Activated CD4-positive, alpha-beta memory T cell treated with anti-CD3 and anti-CD28 coated beads for 36 hours (primary cell): ENCODE data around the gene LMOD1. TPM values are rescaled to one million over a fixed set of nuclear protein-coding genes. Genes with fewer than 3 reads are reported as not detected.
"Not testable (repeated sequence)": the region's sequence is repeated elsewhere in the genome, so short reads cannot be mapped to it uniquely, and the experiment has no call there.

Source experiments
- CTCF ChIA-PET: fragments of 350-600 bp; sonication (Branson Sonifier 250); formaldehyde crosslinking; loops from one replicate; lab custom pipeline; 2021; ENCODE audit warnings: antibody characterized with exemption, inconsistent platforms; lab: Charles Lee
- POLR2A ChIA-PET: fragments of 350-600 bp; sonication (Branson Sonifier 250); formaldehyde crosslinking; loops from one replicate; lab custom pipeline; 2021; ENCODE audit warnings: antibody characterized with exemption; lab: Charles Lee
- DNase-seq: peaks from one replicate; pipeline ENCODE4 v3.0.0-alpha.2; 2020
- H3K27ac Mint-ChIP-seq: one replicate; pipeline ENCODE4 v1.8.0; 2021; ENCODE audit warnings: mixed read lengths
- H3K27me3 Mint-ChIP-seq: one replicate; pipeline ENCODE4 v1.8.0; 2021; ENCODE audit warnings: mixed read lengths
- H3K36me3 Mint-ChIP-seq: one replicate; pipeline ENCODE4 v1.8.0; 2021; ENCODE audit warnings: mixed read lengths
- H3K4me1 Mint-ChIP-seq: one replicate; pipeline ENCODE4 v1.8.0; 2021; ENCODE audit warnings: low read depth, mixed read lengths
- H3K4me3 Mint-ChIP-seq: one replicate; pipeline ENCODE4 v1.8.0; 2021; ENCODE audit warnings: mild to moderate bottlenecking, mixed read lengths
- H3K9me3 Mint-ChIP-seq: one replicate; pipeline ENCODE4 v1.8.0; 2021; ENCODE audit warnings: mixed read lengths
- intact Hi-C: fragments of 100-400 bp; cut with micrococcal nuclease; formaldehyde crosslinking; loops from one replicate; pipeline ENCODE4 v1.15.1; 2023
- total RNA-seq, 2 experiments: library from RNA; stranded (reverse); gene quantifications; one replicate each; pipeline ENCODE4 v1.2.3, GENCODE V29; 2021

The LMOD1 gene
- total RNA-seq, 2 experiments from 2014 or later, result not detected

GRCh38 chr1:201911826-201912571, 34.3 kb downstream of the LMOD1 start:
- intact Hi-C loops, result no loop called here
- Mint-ChIP-seq H3K9me3 (no peaks in the 10 kb centered on the region), H3K36me3 (no peaks in the 10 kb centered on the region), H3K4me1 (peaks cover 2% of the 10 kb centered on the region), H3K27ac (no peak overlapping the region), H3K27me3 (peaks cover 14% of the 10 kb centered on the region), H3K4me3 (no peak overlapping the region)
- CTCF ChIA-PET, result interaction anchor here (4.2 kb wide), 1 partner anchor 16 kb away, joined by 19 read pairs; no protein-coding TSS in a partner anchor
- DNase-seq, result no peak
- POLR2A ChIA-PET, result no interaction called here

GRCh38 chr1:201907621-201908020, 38.7 kb downstream of the LMOD1 start:
- ChIA-PET POLR2A (no interaction called here), CTCF (interaction anchor here (1.6 kb wide), 1 partner anchor 11 kb away, joined by 6 read pairs; no protein-coding TSS in a partner anchor)
- H3K27ac Mint-ChIP-seq, result no peak overlapping the region
- intact Hi-C loops, result no loop called here
- no peaks in the 10 kb centered on the region for H3K9me3 Mint-ChIP-seq
- H3K27me3 Mint-ChIP-seq, result peaks cover 2% of the 10 kb centered on the region
- no peak overlapping the region for H3K4me3 Mint-ChIP-seq
- H3K36me3 Mint-ChIP-seq, result no peaks in the 10 kb centered on the region
- no peak for DNase-seq
- H3K4me1 Mint-ChIP-seq, result no peaks in the 10 kb centered on the region

- Mint-ChIP-seq H3K27ac (no peak overlapping the region), H3K4me3 (no peak overlapping the region), H3K36me3 (no peaks in the 10 kb centered on the region), H3K27me3 (peaks cover 2% of the 10 kb centered on the region), H3K4me1 (no peaks in the 10 kb centered on the region), H3K9me3 (no peaks in the 10 kb centered on the region)
- ChIA-PET POLR2A (no interaction called here), CTCF (interaction anchor here (1.1 kb wide), 1 partner anchor 10 kb away, joined by 6 read pairs; no protein-coding TSS in a partner anchor)
- intact Hi-C loops, result no loop called here
- DNase-seq, result no peak
These were observed 40.0 kb downstream of the LMOD1 start for GRCh38 chr1:201906336-201906735.

GRCh38 chr1:201905234-201905890, 41.0 kb downstream of the LMOD1 start:
- peak; percentile 32 for DNase-seq
- intact Hi-C loops, result no loop called here
- ChIA-PET CTCF (interaction anchor here (2.4 kb wide), 1 partner anchor 10 kb away, joined by 15 read pairs; no protein-coding TSS in a partner anchor), POLR2A (no interaction called here)
- Mint-ChIP-seq H3K9me3 (no peaks in the 10 kb centered on the region), H3K4me3 (no peak overlapping the region), H3K27me3 (no peaks in the 10 kb centered on the region), H3K4me1 (no peaks in the 10 kb centered on the region), H3K27ac (no peak overlapping the region), H3K36me3 (no peaks in the 10 kb centered on the region)

- DNase-seq, result no peak
- H3K4me3 Mint-ChIP-seq, result no peak overlapping the region
- no peak overlapping the region for H3K27ac Mint-ChIP-seq
- H3K9me3 Mint-ChIP-seq, result no peaks in the 10 kb centered on the region
- H3K27me3 Mint-ChIP-seq, result no peaks in the 10 kb centered on the region
- CTCF ChIA-PET, result interaction anchor here (2.4 kb wide), 1 partner anchor 9 kb away, joined by 15 read pairs; no protein-coding TSS in a partner anchor
- H3K36me3 Mint-ChIP-seq, result no peaks in the 10 kb centered on the region
- POLR2A ChIA-PET, result no interaction called here
- intact Hi-C loops, result no loop called here
- H3K4me1 Mint-ChIP-seq, result no peaks in the 10 kb centered on the region
These were observed 41.8 kb downstream of the LMOD1 start for GRCh38 chr1:201904579-201904978.

GRCh38 chr1:201903135-201903534, 43.2 kb downstream of the LMOD1 start:
- H3K27me3 Mint-ChIP-seq, result no peaks in the 10 kb centered on the region
- ChIA-PET CTCF (interaction anchor here (0.7 to 2.4 kb wide), 2 partner anchors 7 to 252 kb away, joined by 3 to 15 read pairs; no protein-coding TSS in a partner anchor), POLR2A (no interaction called here)
- no peaks in the 10 kb centered on the region for H3K9me3 Mint-ChIP-seq
- no peak overlapping the region for H3K27ac Mint-ChIP-seq
- H3K4me1 Mint-ChIP-seq, result no peaks in the 10 kb centered on the region
- no peak overlapping the region for H3K4me3 Mint-ChIP-seq
- no peak for DNase-seq
- no peaks in the 10 kb centered on the region for H3K36me3 Mint-ChIP-seq
- intact Hi-C loops, result no loop called here

GRCh38 chr1:201902198-201902597, 44.1 kb downstream of the LMOD1 start:
- CTCF ChIA-PET, result interaction anchor here (0.6 kb wide), 1 partner anchor 9 kb away, joined by 3 read pairs; no protein-coding TSS in a partner anchor
- intact Hi-C loops, result no loop called here
- POLR2A ChIA-PET, result no interaction called here
- Mint-ChIP-seq H3K4me1 (no peaks in the 10 kb centered on the region), H3K27ac (no peak overlapping the region), H3K9me3 (no peaks in the 10 kb centered on the region), H3K27me3 (no peaks in the 10 kb centered on the region), H3K36me3 (no peaks in the 10 kb centered on the region), H3K4me3 (no peak overlapping the region)
- no peak for DNase-seq

- CTCF ChIA-PET, H3K9me3 Mint-ChIP-seq, intact Hi-C loops, H3K4me3 Mint-ChIP-seq, H3K27me3 Mint-ChIP-seq, H3K27ac Mint-ChIP-seq, DNase-seq, H3K36me3 Mint-ChIP-seq, H3K4me1 Mint-ChIP-seq: not testable (repeated sequence)
- POLR2A ChIA-PET, result interaction anchor here (1.2 kb wide), 1 partner anchor 17 kb away, joined by 4 read pairs; no protein-coding TSS in a partner anchor
These were observed 45.3 kb downstream of the LMOD1 start for GRCh38 chr1:201901036-201901435.

- Mint-ChIP-seq H3K36me3 (no peaks in the 10 kb centered on the region), H3K4me1 (peaks cover 7% of the 10 kb centered on the region), H3K27ac (no peak overlapping the region), H3K27me3 (no peaks in the 10 kb centered on the region), H3K4me3 (no peak overlapping the region), H3K9me3 (no peaks in the 10 kb centered on the region)
- DNase-seq, result no peak
- intact Hi-C loops, result no loop called here
- ChIA-PET POLR2A (interaction anchor here (1.2 kb wide), 1 partner anchor 16 kb away, joined by 4 read pairs; no protein-coding TSS in a partner anchor), CTCF (no interaction called here)
These were observed 45.9 kb downstream of the LMOD1 start for GRCh38 chr1:201900476-201900875.

GRCh38 chr1:201899683-201900429, 46.5 kb downstream of the LMOD1 start:
- Mint-ChIP-seq H3K27ac (no peak overlapping the region), H3K27me3 (no peaks in the 10 kb centered on the region), H3K4me1 (peaks cover 7% of the 10 kb centered on the region), H3K36me3 (no peaks in the 10 kb centered on the region), H3K4me3 (no peak overlapping the region), H3K9me3 (no peaks in the 10 kb centered on the region)
- ChIA-PET CTCF (interaction anchor here (1.2 kb wide), 1 partner anchor 17 kb away, joined by 4 read pairs; no protein-coding TSS in a partner anchor), POLR2A (interaction anchor here (1.2 kb wide), 1 partner anchor 16 kb away, joined by 4 read pairs; no protein-coding TSS in a partner anchor)
- DNase-seq, result no peak
- intact Hi-C loops, result loop anchor here (5.0 kb wide), 2 partner anchors 57 to 237 kb away; partner anchors contain the start of gene TIMM17A

- intact Hi-C loops, result loop anchor here (5.0 kb wide), 2 partner anchors 58 to 238 kb away; partner anchors contain the start of gene TIMM17A
These were observed 47.4 kb downstream of the LMOD1 start for GRCh38 chr1:201898992-201899391.

More at GRCh38 chr1:201898992-201899391, 47.4 kb downstream of the LMOD1 start:
- H3K27ac Mint-ChIP-seq, result no peak overlapping the region
- CTCF ChIA-PET, result interaction anchor here (0.6 to 1.2 kb wide), 2 partner anchors 16 to 196 kb away, joined by 3 to 4 read pairs; no protein-coding TSS in a partner anchor
- no peak overlapping the region for H3K4me3 Mint-ChIP-seq
- no peak for DNase-seq
- H3K4me1 Mint-ChIP-seq, result peaks cover 7% of the 10 kb centered on the region
- peaks cover 4% of the 10 kb centered on the region for H3K27me3 Mint-ChIP-seq
- POLR2A ChIA-PET, result no interaction called here
- no peaks in the 10 kb centered on the region for H3K9me3 Mint-ChIP-seq
- H3K36me3 Mint-ChIP-seq, result no peaks in the 10 kb centered on the region
